NCI-H128 (cell line): ENCODE data around the gene MRGPRX1.
"Not testable (repeated sequence)": the region's sequence is repeated elsewhere in the genome, so short reads cannot be mapped to it uniquely, and the experiment has no call there.

Experiments used
- DNase-seq: peaks from one replicate; lab custom pipeline; 2025; ENCODE audit not compliant: unreplicated experiment; lab: John Stamatoyannopoulos, UW

MRGPRX1 gene

DNA sequence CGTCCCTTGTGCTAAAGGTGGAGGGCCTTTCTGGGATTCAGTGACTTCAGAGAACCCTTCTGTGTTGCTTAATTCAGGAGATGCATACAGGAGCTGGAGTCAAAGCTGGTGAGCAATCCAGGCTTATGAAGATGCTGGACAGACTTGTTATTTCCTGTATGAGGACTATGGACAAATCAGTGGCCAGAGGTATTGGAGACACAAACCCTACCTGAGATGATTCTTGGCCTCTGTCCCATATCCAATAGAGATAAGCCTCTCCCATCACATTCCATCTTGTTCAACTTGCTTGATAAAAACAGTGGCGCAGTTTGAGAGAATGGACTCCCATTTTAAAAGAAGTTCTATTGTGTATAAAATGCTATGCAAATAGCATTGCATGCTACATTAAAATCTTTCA is at the start of gene MRGPRX1:
Gene MRGPRX1 (minus strand): TSS at position 101 of the 400 bp plus-strand sequence. CDS start 4,630 bp downstream, outside the sequence.
- DNase-seq: no peak

DNA sequence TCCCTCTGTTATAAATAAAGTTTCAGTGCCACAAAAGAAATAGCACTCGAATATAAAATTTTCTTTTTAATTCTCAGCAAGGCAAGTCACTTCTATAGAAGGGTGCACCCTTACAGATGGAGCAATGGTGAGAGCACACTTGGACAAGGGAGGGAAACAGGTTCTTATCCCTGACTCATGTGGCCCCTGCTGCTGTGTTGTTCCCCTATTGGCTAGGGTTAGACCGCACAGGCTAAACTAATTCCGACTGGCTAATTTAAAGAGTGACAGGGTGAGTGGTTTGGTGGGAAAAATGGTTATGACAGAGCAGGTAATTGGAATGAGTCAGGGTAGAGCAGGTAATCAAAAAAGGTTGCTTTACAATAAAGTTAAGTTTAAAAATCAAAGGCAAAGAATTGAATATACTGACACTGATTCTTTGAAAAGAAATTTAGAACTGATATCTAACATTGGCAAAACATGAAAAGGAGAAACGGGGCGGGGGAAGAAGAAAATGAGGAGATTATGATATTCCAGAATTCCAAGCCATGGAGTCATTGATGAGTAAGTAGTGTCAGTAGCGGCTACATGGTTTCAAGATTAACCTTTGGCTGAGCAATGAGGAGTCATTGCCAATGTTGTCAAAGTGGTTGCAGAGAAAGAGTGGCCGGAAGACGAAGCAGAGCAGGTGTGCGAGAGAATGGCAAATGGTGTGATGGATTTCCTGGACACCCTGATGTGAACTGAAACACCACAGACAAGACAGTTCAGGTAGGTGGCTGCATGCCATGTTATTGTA is 48.4 kb upstream of the MRGPRX1 start:
- DNase-seq: no peak

DNA sequence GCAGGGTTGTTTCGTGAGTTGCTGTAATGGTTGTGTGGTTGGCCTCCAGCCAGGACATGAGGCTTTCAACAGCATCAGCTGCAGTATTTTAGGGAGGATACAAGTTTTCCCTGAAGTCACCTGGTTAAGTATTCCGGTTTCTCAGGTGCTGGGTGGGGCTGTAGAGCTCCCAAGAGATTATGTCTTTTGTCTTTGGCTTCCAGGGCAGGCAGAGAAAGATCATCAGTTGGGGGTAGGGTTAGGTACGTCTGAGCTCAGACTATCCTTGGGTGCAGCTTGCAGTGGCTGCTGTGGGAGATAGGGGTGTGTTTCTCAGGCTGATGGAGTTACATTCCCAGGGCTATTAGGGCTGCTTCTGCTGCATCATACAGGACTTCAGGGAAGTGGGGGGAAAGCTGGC is 47.5 kb upstream of the MRGPRX1 start:
- no peak for DNase-seq

DNA sequence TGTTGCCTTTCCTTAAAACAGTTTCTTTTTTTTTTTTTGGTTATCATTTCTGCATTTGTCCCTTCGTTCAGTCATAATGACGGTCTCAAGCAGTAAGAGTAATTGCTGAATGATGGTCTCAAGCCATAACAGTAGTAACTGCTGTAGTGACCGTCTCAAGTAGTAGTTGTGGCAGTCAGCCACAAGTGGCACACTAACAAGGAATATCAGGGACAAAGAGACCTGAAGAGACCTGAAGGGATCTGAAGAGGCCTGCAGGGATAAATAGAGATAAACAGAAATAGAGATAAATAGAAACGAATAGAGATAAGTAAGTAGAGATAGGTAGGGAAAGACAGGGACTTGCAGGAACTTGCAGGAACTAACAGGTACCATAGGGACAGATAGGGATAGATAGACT is 42.7 kb upstream of the MRGPRX1 start:
- no peak for DNase-seq

DNA sequence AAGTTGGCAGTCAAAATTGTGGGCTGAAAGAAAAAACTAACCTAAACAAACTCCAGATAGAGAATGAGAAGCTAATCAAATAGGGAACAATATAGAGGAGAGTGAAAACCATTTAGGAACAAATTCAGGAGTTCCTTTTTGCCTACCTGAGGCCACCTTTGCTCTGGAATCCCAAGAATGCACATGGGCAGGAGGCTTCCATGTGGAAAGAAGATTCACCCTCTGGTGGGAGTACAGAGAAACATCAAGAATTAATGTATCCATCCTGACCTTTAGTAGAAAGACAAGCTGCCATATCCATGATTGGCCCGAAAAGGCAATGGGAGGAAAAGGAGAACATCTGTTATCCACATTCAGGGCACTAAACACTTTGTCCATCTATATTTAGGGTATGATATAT is 35.0 kb upstream of the MRGPRX1 start:
- no peak for DNase-seq

DNA sequence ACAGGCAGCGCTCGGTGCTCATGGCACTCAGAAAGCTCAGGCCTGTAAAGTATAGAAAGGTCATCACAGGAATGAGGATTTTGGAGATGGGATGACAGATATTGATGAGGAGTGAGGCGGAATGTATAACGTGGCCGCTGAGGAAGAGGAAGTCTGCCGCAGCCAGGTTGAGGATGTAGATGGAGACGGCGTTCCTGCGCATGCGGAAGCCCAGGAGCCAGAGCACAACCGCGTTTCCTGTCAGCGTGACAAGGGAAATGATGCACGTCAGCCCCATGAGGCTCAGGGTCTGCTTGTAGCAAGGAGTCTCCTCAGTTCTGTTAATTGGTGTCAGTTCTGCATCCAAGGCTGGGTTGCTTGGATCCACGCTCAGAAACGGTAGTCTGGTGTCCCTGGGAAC is 33.1 kb upstream of the MRGPRX1 start:
- DNase-seq: no peak

DNA sequence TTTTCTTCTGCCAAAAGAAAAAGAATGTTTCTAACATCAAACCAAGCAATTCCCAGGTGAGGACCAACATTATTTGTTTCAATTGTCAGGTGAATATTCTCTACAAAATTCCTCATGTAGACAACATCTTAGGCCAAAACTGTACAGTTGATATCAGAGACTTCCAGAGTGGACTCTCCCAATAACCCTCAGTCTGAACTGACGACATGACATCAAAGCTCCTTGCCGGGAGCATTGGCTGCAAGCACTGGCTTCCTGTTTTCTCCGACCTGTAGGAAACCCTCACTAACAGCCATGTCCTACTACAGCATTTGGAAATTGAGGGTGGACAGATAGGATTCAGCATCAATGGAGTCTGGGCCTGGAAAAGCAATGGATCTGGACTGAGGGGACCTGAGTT is 30.5 kb upstream of the MRGPRX1 start:
- no peak for DNase-seq

DNA sequence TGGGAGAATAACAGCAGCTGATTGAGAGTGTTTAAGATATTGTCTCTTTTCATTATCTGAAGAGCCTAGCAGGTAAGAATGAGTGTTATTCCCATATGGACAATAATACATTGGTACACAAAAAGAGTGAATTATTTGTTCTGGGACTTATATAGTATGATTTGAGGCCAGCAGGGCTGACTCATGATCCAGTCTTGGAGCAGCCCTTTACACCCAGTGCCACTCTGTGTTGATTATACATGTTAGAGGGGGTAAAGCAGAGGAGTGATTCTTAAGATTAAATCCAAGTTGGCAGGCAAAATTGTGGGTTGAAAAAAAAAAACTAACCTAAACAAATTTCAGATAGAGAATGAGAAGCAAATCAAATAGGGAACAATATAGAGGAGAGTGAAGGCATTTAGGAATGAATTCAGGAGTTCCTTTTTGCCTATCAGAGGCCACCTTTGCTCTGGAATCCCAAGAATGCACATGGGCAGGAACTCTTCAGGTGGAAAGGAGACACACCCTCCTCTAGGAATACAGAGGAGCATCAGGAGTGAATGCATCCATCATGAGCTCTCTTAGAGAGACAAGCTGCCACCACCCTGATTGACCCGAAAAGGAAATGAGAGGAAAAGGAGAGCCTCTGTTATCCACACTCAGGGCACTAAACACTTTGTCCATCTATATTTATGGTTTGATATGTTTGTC is 19.2 kb upstream of the MRGPRX1 start:
- DNase-seq: no peak

DNA sequence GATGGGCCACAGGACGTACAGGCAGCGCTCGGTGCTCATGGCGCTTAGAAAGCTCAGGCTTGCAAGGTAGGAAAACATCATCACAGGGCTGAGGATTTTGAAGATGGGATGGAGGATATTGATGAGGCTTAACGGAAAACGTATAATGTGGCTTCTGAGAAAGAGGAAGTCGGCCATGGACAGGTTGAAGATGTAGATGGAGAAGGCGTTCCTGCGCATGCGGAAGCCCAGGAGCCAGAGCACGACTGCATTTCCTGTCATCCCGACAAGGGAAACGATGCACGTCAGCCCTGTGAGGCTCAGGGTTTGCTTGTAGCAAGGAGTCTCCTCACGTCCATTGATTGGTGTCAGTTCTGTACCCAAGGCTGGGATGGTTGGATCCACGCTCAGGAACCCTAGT is 17.4 kb upstream of the MRGPRX1 start:
- DNase-seq: no peak

DNA sequence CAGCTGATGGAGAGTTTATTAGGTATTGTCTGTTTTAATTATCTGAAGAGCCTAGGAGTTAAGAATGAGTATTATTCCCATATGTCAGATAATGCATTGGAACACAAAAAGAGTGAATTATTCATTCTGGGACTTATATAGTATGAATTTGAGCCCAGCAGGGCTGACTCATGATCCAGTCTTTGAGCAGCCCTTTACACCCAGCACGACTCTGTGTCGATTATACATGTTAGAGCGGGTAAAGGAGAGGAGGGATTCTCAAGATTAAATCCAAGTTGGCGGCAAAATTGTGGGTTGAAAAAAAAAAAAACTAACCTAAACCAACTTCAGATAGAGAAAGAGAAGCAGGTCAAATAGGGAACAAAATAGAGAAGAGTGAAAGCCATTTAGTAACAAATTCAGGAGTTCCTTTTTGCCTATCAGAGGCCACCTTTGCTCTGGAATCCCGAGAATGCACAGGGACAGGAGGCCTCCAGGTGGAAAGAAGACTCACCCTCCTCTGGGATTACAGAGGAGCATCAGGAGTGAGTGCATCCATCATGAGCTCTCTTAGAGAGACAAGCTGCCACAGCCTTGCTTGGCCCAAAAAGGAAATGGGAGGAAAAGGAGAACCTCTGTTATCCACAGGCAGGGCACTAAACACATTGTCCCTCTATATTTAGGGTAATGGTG is 3.1 kb downstream of the MRGPRX1 start:
- DNase-seq: no peak

DNA sequence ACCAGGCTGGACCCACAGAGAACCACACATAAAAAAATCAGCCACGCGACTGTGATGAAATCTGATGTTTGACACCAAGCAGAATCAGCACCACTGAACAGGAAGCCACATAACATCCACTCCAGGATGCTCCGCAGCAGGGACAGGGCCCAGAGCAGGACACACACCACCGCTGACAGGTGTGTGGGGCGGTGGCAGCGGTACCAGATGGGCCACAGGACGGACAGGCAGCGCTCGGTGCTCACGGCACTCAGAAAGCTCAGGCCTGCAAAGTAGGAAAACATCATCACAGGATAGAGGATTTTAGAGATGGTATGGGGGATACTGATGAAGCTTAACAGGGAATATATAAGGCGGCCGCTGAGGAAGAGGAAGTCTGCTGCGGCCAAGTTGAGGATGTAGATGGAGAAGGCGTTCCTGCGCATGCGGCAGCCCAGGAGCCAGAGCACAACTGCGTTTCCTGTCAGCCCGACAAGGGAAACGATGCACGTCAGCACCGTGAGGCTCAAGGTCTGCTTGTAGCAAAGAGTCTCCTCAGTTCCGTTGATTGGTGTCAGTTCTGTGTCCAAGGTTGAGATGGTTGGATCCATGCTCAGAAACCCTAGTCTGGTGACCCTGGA is 4.9 kb downstream of the MRGPRX1 start:
- no peak for DNase-seq

DNA sequence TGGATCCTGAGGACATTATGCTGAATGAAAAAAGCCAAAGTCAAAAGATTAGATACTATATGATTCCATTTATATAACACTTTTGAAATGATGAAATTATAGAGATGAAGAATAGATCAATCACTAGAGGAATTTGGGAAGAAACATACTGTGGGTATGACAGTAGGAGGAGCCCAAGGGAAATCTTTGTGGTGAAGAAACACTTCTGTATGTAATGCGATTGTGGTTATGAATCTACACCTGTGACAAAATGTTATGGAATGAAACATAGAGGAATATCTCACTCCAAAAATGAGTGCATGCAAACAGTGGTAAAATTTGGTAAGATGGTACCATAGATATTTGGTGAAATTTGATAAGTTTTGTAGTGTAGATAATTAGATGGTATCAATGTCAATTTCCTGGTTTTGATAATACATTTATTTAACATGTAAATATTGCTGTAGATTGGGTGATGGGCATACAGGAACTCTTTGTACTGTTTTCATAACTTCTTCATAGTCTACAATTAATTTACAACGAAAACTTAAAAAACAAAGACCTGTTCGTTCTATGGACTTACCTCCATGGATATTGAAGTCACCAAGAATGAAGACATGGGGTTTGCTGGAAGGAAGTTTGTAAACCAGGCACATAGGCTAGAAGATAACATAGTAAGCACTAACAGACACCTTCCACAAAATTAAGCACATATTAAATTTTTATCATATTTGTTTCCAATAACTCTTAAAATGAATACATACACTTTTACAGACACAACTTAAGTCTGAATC is 11.5 kb downstream of the MRGPRX1 start:
- DNase-seq: no peak

DNA sequence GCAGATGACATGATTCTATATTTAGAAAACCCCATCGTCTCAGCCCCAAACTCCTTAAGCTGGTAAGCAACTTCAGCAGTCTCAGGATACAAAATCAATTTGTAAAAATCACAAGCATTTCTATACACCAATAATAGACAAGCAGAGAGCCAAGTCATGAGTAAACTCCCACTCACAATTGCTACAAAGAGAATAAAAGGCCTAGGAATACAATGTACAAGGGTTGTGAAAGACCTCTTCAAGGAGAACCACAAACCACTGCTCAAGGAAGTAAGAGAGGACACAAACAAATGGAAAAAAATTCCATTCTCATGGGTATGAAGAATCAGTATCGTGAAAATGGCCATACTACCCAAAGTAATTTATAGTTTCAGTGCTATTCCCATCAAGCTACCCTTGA is 13.8 kb downstream of the MRGPRX1 start:
- not testable (repeated sequence) for DNase-seq

DNA sequence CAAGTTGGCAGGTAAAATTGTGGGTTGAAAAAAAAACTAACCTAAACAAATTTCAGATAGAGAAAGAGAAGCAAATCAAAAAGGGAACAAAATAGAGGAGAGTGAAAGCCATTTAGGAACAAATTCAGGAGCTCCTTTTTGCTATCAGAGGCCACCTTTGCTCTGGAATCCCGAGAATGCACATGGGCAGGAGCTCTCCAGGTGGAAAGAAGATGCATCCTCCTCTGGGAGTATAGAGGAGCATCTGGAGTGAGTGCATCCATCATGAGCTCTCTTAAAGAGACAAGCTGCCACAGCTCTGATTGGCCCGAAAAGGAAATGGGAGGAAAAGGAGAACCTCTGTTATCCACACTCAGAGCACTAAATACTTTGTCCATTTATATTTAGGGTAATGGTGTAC is 26.3 kb downstream of the MRGPRX1 start:
- no peak for DNase-seq

DNA sequence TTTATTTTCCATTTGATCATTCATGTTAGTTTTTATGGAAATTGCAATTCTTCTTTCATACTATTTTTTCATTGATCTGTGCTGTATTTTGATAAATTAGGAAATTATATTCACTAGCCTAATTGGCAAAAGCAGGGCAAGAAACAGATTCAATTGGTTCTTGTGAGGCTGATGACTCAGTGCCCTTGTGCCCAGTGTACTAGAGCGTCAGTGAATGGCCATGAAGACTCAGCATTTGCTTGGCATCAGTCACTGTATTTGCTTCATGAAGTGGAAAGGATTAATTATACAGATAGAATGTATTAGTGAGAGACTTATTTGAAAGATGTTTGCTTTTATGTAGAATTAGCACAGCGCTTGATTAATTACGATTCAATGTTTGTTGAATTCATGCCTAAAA is 31.8 kb downstream of the MRGPRX1 start:
- no peak for DNase-seq

DNA sequence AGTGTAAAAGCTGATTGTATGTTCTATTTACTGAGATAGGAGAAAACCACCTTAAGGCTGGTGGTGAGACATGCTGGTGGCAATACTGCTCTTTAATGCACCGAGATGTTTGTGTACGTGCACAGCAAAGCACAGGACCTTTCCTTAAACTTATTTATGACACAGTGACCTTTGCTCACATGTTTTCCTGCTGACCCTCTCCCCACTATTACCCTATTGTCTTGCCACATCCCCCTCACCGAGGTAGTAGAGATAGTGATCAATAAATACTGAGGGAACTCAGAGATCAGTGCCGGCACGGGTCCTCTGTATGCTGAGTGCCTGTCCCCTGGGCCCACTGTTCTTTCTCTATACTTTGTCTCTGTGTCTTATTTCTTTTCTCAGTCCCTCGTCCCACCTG is 38.6 kb downstream of the MRGPRX1 start:
- not testable (repeated sequence) for DNase-seq

DNA sequence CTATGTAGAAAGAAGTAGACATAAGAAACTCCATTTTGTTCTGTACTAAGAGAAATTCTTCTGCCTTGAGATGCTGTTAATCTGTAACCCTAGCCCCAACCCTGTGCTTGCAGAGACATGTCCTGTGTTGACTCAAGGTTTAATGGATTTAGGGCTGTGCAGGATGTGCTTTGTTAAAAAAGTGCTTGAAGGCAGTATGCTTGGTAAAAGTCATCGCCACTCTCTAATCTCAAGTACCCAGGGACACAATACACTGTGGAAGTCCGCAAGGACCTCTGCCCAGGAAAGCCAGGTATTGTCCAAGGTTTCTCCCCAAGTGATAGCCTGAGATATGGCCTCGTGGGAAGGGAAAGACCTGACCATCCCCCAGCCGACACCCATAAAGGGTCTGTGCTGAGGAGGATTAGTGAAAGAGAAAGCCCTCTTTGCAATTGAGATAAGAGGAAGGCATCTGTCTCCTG is 39.0 kb downstream of the MRGPRX1 start:
- not testable (repeated sequence) for DNase-seq

DNA sequence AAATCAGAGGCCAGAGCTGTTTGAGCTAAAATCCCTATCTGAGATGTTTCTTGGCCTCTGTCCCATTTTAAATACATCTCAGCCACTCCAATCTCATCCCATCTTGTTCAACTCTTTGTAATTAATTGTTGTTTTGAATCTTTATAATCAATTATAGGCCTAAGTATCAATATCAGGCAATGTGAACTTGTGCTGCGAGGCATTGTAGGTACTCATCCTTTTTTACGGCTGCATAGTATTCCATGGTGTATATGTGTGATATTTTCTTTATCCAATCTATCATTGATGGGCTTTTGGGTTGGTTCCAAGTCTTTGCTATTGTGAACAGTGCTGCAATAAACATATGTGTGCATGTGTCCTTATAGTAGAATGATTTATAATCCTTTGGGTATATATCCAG is 47.5 kb downstream of the MRGPRX1 start:
- not testable (repeated sequence) for DNase-seq

DNA sequence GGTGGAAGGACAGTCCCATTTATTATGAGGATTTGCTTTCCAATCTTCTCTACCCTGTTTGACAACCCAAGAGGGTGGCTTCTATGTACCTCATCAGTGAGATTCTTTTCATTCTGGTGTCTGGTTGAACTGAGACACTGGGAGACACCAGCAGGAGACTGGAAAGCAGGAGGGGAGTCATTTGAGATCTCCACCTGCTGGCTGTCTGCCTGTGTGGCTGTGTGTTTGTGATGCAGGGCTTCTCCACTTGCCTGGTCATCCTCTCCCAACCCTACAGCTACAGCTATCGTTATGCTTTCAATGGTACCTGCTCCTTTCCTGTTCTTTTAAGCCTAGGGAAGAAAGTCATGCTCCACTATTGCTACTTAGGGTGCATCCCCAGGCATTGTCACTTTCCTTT is 48.6 kb downstream of the MRGPRX1 start:
- DNase-seq: no peak
